ENCODE measurements around the gene MT1B.

GRCh38 chr16:56607109-56607618 is 44.5 kb upstream of the MT1B start:
- TF ChIP-seq, protein P1, sequence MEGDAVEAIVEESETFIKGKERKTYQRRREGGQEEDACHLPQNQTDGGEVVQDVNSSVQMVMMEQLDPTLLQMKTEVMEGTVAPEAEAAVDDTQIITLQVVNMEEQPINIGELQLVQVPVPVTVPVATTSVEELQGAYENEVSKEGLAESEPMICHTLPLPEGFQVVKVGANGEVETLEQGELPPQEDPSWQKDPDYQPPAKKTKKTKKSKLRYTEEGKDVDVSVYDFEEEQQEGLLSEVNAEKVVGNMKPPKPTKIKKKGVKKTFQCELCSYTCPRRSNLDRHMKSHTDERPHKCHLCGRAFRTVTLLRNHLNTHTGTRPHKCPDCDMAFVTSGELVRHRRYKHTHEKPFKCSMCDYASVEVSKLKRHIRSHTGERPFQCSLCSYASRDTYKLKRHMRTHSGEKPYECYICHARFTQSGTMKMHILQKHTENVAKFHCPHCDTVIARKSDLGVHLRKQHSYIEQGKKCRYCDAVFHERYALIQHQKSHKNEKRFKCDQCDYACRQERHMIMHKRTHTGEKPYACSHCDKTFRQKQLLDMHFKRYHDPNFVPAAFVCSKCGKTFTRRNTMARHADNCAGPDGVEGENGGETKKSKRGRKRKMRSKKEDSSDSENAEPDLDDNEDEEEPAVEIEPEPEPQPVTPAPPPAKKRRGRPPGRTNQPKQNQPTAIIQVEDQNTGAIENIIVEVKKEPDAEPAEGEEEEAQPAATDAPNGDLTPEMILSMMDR (IDR thresholded peaks at IDR 0.05; ENCODE audit: low read depth, low read length, poor library complexity, severe bottlenecking): no peak
- TF ChIP-seq EZH2phosphoT487 (IDR thresholded peaks at IDR 0.05; ENCODE audit: borderline replicate concordance, low read length): no peak
